ENCODE measurements around the gene TBL3.

GRCh38 chr16:1942047-1942809 lies 29.6 kb upstream of the TBL3 start:
- TF ChIP-seq, protein P1, sequence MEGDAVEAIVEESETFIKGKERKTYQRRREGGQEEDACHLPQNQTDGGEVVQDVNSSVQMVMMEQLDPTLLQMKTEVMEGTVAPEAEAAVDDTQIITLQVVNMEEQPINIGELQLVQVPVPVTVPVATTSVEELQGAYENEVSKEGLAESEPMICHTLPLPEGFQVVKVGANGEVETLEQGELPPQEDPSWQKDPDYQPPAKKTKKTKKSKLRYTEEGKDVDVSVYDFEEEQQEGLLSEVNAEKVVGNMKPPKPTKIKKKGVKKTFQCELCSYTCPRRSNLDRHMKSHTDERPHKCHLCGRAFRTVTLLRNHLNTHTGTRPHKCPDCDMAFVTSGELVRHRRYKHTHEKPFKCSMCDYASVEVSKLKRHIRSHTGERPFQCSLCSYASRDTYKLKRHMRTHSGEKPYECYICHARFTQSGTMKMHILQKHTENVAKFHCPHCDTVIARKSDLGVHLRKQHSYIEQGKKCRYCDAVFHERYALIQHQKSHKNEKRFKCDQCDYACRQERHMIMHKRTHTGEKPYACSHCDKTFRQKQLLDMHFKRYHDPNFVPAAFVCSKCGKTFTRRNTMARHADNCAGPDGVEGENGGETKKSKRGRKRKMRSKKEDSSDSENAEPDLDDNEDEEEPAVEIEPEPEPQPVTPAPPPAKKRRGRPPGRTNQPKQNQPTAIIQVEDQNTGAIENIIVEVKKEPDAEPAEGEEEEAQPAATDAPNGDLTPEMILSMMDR (IDR thresholded peaks at IDR 0.05) = no peak
- TF ChIP-seq POLR2A (IDR thresholded peaks at IDR 0.05) = no peak

All from uterus (tissue), 2 donors.